Loucy (cell line): ENCODE data around the gene FMNL2.

ENCODE experiments used
- H2AFZ ChIP-seq: fragments of 200-600 bp; sonication (generic); 2 replicates; pipeline ENCODE4 v1.6.0; 2016; ENCODE audit warnings: antibody characterized with exemption, mild to moderate bottlenecking, low read length, moderate library complexity
- H3F3A ChIP-seq: fragments of 200-600 bp; 2 replicates; pipeline ENCODE4 v1.6.0; 2016; ENCODE audit warnings: antibody characterized with exemption, low read depth, mild to moderate bottlenecking
- H3K27me3 ChIP-seq: fragments of 200-600 bp; sonication (generic); 2 replicates; pipeline ENCODE4 v1.6.1; 2014; ENCODE audit warnings: low read length, mild to moderate bottlenecking; ENCODE audit not compliant: insufficient read depth, poor library complexity, severe bottlenecking
- H3K36me3 ChIP-seq: fragments of 200-600 bp; sonication (generic); 2 replicates; pipeline ENCODE4 v1.6.1; 2016; ENCODE audit warnings: low read length; ENCODE audit not compliant: insufficient read depth
- H3K4me1 ChIP-seq: fragments of 200-600 bp; sonication (generic); 2 replicates; pipeline ENCODE4 v1.5.1; 2014; ENCODE audit warnings: low read length, mild to moderate bottlenecking; ENCODE audit not compliant: insufficient read depth, poor library complexity, severe bottlenecking
- H3K4me2 ChIP-seq: fragments of 200-600 bp; sonication (generic); 2 replicates; pipeline ENCODE4 v1.6.0; 2014; ENCODE audit warnings: antibody characterized with exemption, low read length, low read depth, mild to moderate bottlenecking; ENCODE audit not compliant: poor library complexity, severe bottlenecking
- H3K4me3 ChIP-seq: fragments of 200-600 bp; sonication (generic); 2 replicates; pipeline ENCODE4 v1.5.1; 2014; ENCODE audit warnings: low read length, mild to moderate bottlenecking, mixed read lengths; ENCODE audit not compliant: poor library complexity, severe bottlenecking
- H3K79me2 ChIP-seq: fragments of 200-600 bp; sonication (generic); 2 replicates; pipeline ENCODE4 v1.6.1; 2014; ENCODE audit warnings: low read length; ENCODE audit not compliant: insufficient read depth
- H3K9ac ChIP-seq: fragments of 200-600 bp; sonication (generic); 2 replicates; pipeline ENCODE4 v1.6.0; 2014; ENCODE audit warnings: mild to moderate bottlenecking, low read depth, low read length, moderate library complexity; ENCODE audit not compliant: poor library complexity, severe bottlenecking
- H3K9me2 ChIP-seq: fragments of 200-600 bp; sonication (generic); replicated peaks from 2 replicates; pipeline ENCODE4 v1.6.1; 2016; ENCODE audit warnings: low read depth, low read length, mixed read lengths
- H3K9me3 ChIP-seq: fragments of 200-600 bp; sonication (generic); 2 replicates; pipeline ENCODE4 v1.6.1; 2014; ENCODE audit warnings: mild to moderate bottlenecking, antibody characterized with exemption, low read length, low read depth; ENCODE audit not compliant: insufficient read depth
- H4K20me1 ChIP-seq: fragments of 200-600 bp; sonication (generic); 2 replicates; pipeline ENCODE4 v1.6.0; 2014; ENCODE audit warnings: antibody characterized with exemption, low read length, mild to moderate bottlenecking; ENCODE audit not compliant: insufficient read depth, poor library complexity, severe bottlenecking
- CTCF ChIP-seq: fragments of 200-600 bp; sonication (generic); conservative IDR thresholded peaks from 2 replicates; pipeline ENCODE4 v1.5.1; 2014; ENCODE audit warnings: mild to moderate bottlenecking, antibody characterized with exemption, low read length
- EZH2phosphoT487 ChIP-seq: fragments of 200-600 bp; IDR thresholded peaks from 2 replicates; pipeline ENCODE4 v1.6.1; 2018; ENCODE audit warnings: antibody characterized with exemption, mild to moderate bottlenecking, moderate library complexity, borderline replicate concordance

The FMNL2 gene

GRCh38 chr2:152505495-152505906 lies 170.5 kb downstream of the FMNL2 start:
- TF ChIP-seq EZH2phosphoT487 (no peak), CTCF (no peak)
- H3K4me1 ChIP-seq: no peaks in the 10 kb centered on the region
- no peaks in the 10 kb centered on the region for H4K20me1 ChIP-seq
- H2AFZ ChIP-seq: no peak overlapping the region
- H3K9ac ChIP-seq: no peak overlapping the region
- no peak overlapping the region for H3K4me2 ChIP-seq
- H3F3A ChIP-seq: no peaks in the 10 kb centered on the region
- no peaks in the 10 kb centered on the region for H3K9me2 ChIP-seq
- H3K27me3 ChIP-seq: no peaks in the 10 kb centered on the region
- no peak overlapping the region for H3K4me3 ChIP-seq
- H3K36me3 ChIP-seq: no peaks in the 10 kb centered on the region
- H3K79me2 ChIP-seq: no peaks in the 10 kb centered on the region
- H3K9me3 ChIP-seq: no peaks in the 10 kb centered on the region

- Histone ChIP-seq H2AFZ (no peak overlapping the region), H3K4me1 (no peaks in the 10 kb centered on the region), H3K4me2 (no peak overlapping the region), H3F3A (no peaks in the 10 kb centered on the region), H4K20me1 (no peaks in the 10 kb centered on the region), H3K36me3 (no peaks in the 10 kb centered on the region), H3K9me2 (no peaks in the 10 kb centered on the region), H3K9me3 (no peaks in the 10 kb centered on the region), H3K79me2 (no peaks in the 10 kb centered on the region), H3K27me3 (no peaks in the 10 kb centered on the region), H3K9ac (no peak overlapping the region), H3K4me3 (no peak overlapping the region)
- no peak for TF ChIP-seq CTCF
- no peak for TF ChIP-seq EZH2phosphoT487
Observed at GRCh38 chr2:152506843-152507242, 171.9 kb downstream of the FMNL2 start.

- Histone ChIP-seq H3K4me3 (no peak overlapping the region), H2AFZ (no peak overlapping the region), H3K79me2 (no peaks in the 10 kb centered on the region), H3K9me3 (no peaks in the 10 kb centered on the region), H3K9me2 (no peaks in the 10 kb centered on the region), H4K20me1 (no peaks in the 10 kb centered on the region), H3K36me3 (no peaks in the 10 kb centered on the region), H3K9ac (no peak overlapping the region), H3K27me3 (no peaks in the 10 kb centered on the region), H3K4me2 (no peak overlapping the region), H3K4me1 (no peaks in the 10 kb centered on the region), H3F3A (no peaks in the 10 kb centered on the region)
- TF ChIP-seq EZH2phosphoT487 (no peak), CTCF (no peak)
Observed at GRCh38 chr2:152507907-152508306, 172.9 kb downstream of the FMNL2 start.
